ENCODE measurements around the gene JUP. TPM values are rescaled to one million over a fixed set of nuclear protein-coding genes. Genes with fewer than 3 reads are reported as not detected.

JUP gene
- total and polyA plus RNA-seq, 2 of the 13 experiments (the other 11 are each of a cell fraction or from before 2014, with no cell fraction given): 12.1 to 20.6 TPM

GRCh38 chr17:41812381-41813151 is 26.1 kb upstream of the JUP start, which contains the start of gene FKBP10 (continued):
- TF ChIP-seq ZNF512B (CRISPR knock-in tag; IDR thresholded peaks at IDR 0.05; ENCODE audit: borderline replicate concordance) (no peak; the same call in 1 of the 2 replicates), ZSCAN31 (CRISPR knock-in tag; IDR thresholded peaks at IDR 0.05; ENCODE audit: low read depth) (peak; percentile 19; the same call in 1 of the 2 replicates), AFF4 (CRISPR knock-in tag; IDR thresholded peaks at IDR 0.05) (no peak; the same call in 1 of the 2 replicates), ZNF772 (CRISPR knock-in tag; IDR thresholded peaks at IDR 0.05) (no peak), SMAD9 (CRISPR knock-in tag; IDR thresholded peaks at IDR 0.05) (no peak), ZNF589 (CRISPR knock-in tag; conservative IDR thresholded peaks at IDR 0.05) (0 out of 2 replicates have a peak, but pooled peaks have one; percentile 36), ZNF383 (CRISPR knock-in tag; IDR thresholded peaks at IDR 0.05; ENCODE audit: borderline replicate concordance) (no peak), NPAS2 (CRISPR knock-in tag; IDR thresholded peaks at IDR 0.05; ENCODE audit: borderline replicate concordance) (no peak), ZBTB20 (CRISPR knock-in tag; IDR thresholded peaks at IDR 0.05; ENCODE audit: borderline replicate concordance, low read depth) (no peak; the same call in 1 of the 2 replicates), ZNF256 (CRISPR knock-in tag; conservative IDR thresholded peaks at IDR 0.05) (no peak), DMAP1 (CRISPR knock-in tag; IDR thresholded peaks at IDR 0.05) (peak; percentile 99)
- TF ChIP-seq, protein P1, sequence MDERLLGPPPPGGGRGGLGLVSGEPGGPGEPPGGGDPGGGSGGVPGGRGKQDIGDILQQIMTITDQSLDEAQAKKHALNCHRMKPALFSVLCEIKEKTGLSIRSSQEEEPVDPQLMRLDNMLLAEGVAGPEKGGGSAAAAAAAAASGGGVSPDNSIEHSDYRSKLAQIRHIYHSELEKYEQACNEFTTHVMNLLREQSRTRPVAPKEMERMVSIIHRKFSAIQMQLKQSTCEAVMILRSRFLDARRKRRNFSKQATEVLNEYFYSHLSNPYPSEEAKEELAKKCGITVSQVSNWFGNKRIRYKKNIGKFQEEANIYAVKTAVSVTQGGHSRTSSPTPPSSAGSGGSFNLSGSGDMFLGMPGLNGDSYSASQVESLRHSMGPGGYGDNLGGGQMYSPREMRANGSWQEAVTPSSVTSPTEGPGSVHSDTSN (CRISPR knock-in tag; IDR thresholded peaks at IDR 0.05): 0 out of 2 replicates have a peak, but pooled peaks have one; percentile 3
- TF ChIP-seq, protein P2, sequence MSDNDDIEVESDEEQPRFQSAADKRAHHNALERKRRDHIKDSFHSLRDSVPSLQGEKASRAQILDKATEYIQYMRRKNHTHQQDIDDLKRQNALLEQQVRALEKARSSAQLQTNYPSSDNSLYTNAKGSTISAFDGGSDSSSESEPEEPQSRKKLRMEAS (IDR thresholded peaks at IDR 0.05): peak; percentile 96
- TF ChIP-seq, protein P3, sequence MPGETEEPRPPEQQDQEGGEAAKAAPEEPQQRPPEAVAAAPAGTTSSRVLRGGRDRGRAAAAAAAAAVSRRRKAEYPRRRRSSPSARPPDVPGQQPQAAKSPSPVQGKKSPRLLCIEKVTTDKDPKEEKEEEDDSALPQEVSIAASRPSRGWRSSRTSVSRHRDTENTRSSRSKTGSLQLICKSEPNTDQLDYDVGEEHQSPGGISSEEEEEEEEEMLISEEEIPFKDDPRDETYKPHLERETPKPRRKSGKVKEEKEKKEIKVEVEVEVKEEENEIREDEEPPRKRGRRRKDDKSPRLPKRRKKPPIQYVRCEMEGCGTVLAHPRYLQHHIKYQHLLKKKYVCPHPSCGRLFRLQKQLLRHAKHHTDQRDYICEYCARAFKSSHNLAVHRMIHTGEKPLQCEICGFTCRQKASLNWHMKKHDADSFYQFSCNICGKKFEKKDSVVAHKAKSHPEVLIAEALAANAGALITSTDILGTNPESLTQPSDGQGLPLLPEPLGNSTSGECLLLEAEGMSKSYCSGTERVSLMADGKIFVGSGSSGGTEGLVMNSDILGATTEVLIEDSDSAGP (CRISPR knock-in tag; IDR thresholded peaks at IDR 0.05; ENCODE audit: borderline replicate concordance): peak; percentile 60
